Right renal pelvis (tissue), 4 donors: Measurements from ENCODE around the gene CMSS1. TPM values are rescaled to one million over a fixed set of nuclear protein-coding genes. Genes with fewer than 3 reads are reported as not detected.
A peak's percentile ranks its signal among the peaks of the same experiment; 100 is the strongest.

Experiments
- DNase-seq, 4 donors: peaks; one replicate each; pipeline ENCODE4 v3.0.0-alpha.2; 2013; ENCODE audit warnings: low read depth in 4 of 4, low spot score in 3 of 4, missing footprints in 1 of 4
- polyA plus RNA-seq, 4 donors: library from polyadenylated mRNA; unstranded; fragments of 120-200 nt; gene quantifications; one replicate each; pipeline ENCODE4 v1.2.1, GENCODE V29; 2013; ENCODE audit not compliant: insufficient read length in 4 of 4

The CMSS1 gene
- polyA plus RNA-seq, 4 donors, result 39.3 to 42.3 (median 40.5) TPM

- DNase-seq, result no peak
Measured at GRCh38 chr3:100009276-100010086, 191.8 kb downstream of the CMSS1 start.

- DNase-seq, result no peak
Measured at GRCh38 chr3:100010087-100010417, 192.4 kb downstream of the CMSS1 start.

GRCh38 chr3:100018806-100019205 is 201.1 kb downstream of the CMSS1 start:
- DNase-seq, result no peak

GRCh38 chr3:100019719-100020118 is 202.1 kb downstream of the CMSS1 start:
- no peak for DNase-seq

- DNase-seq, result no peak
Measured at GRCh38 chr3:100020876-100021644, 203.4 kb downstream of the CMSS1 start.

- DNase-seq, result no peak
Measured at GRCh38 chr3:100022506-100022905, 204.8 kb downstream of the CMSS1 start.

GRCh38 chr3:100023150-100023549 is 205.5 kb downstream of the CMSS1 start:
- DNase-seq, result no peak

GRCh38 chr3:100023595-100023994 is 205.9 kb downstream of the CMSS1 start:
- no peak for DNase-seq

- DNase-seq, result no peak
Measured at GRCh38 chr3:100024520-100025303, 207.1 kb downstream of the CMSS1 start.

- no peak for DNase-seq
Measured at GRCh38 chr3:100027321-100027720, 209.7 kb downstream of the CMSS1 start.

GRCh38 chr3:100029052-100029451 is 211.4 kb downstream of the CMSS1 start:
- no peak for DNase-seq

GRCh38 chr3:100029689-100030088 is 212.0 kb downstream of the CMSS1 start:
- DNase-seq, result no peak

- DNase-seq, result no peak
Measured at GRCh38 chr3:100030346-100030745, 212.7 kb downstream of the CMSS1 start.

- DNase-seq, result no peak
Measured at GRCh38 chr3:100030914-100031425, 213.3 kb downstream of the CMSS1 start.

GRCh38 chr3:100032243-100032642 is 214.6 kb downstream of the CMSS1 start:
- DNase-seq, result no peak

GRCh38 chr3:100033184-100033583 is 215.5 kb downstream of the CMSS1 start:
- no peak for DNase-seq

GRCh38 chr3:100033903-100034471 is 216.3 kb downstream of the CMSS1 start:
- no peak for DNase-seq

- DNase-seq, result no peak
Measured at GRCh38 chr3:100039075-100039474, 221.4 kb downstream of the CMSS1 start.

- no peak for DNase-seq
Measured at GRCh38 chr3:100040451-100041225, 223.0 kb downstream of the CMSS1 start.

GRCh38 chr3:100041328-100041749 is 223.7 kb downstream of the CMSS1 start:
- DNase-seq, result peak in 2 of 4 donors; percentile 35 to 56
